Measurements from ENCODE around the gene OR2AG1.
A peak's percentile ranks its signal among the peaks of the same experiment; 100 is the strongest.
"Not testable (repeated sequence)": the region's sequence is repeated elsewhere in the genome, so short reads cannot be mapped to it uniquely, and the experiment has no call there.

The OR2AG1 gene

DNA sequence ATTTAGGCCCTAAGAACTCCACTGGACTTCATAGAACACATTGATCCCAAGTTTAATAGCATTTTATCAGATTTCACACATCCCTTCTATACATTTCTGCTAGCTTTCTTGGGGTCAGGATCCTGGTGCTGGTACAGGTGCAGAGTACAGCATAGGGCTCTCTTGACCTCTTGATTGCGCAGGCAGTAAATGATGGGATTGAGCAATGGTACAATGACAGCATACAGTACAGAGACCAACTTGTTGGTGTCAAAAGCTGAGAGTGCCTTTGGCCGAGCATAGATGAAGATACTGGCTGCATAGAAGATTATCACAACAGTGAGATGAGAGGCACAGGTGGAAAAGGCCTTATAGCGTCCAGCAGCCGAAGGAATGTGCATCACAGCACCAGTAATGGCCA, 11.8 kb downstream of the OR2AG1 start:
- no peak for DNase-seq

DNA sequence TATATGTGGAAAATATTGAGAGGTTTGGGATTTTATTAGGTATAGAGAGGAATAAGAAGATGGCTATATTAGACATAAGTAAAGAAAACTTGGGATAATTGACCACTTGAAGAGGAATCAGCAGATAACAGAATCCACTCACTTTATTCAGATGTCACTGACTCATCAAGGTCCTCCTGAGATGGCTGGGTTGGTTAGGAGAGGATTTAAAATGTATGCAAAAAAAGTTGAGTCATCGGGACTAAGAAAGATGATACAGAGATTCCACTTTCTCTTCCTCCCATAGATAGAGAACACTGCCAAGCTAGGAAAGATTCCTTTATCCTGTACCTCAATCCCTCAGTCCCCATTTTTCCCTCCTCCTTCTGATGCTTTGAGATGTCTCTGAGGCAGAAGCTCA, 16.6 kb downstream of the OR2AG1 start, which contains the start of gene OR6A2:
TSS of gene OR6A2 (minus strand) at position 288 of the 400 bp plus-strand sequence. CDS start 3,981 bp downstream, outside the sequence.
- no peak for DNase-seq

DNA sequence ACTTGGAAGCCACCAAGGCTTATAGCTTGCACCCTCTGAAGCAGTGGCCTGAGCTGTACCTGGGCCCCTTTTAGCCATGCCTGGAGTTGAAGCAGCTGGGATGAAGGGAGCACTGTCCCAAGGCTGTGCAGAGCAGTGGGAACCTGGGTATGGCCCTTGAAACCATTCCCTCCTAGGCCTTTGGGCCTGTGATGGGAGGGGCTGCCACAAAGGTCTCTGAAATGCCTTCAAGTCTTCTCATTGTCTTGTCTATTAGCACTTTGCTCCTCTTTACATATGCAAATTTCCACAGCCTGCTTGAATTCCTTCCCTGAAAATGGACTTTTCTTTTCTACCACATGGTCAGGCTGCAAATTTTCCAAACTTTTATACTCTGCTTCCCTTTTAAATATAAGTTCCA, 18.3 kb downstream of the OR2AG1 start:
- DNase-seq, result not testable (repeated sequence)

DNA sequence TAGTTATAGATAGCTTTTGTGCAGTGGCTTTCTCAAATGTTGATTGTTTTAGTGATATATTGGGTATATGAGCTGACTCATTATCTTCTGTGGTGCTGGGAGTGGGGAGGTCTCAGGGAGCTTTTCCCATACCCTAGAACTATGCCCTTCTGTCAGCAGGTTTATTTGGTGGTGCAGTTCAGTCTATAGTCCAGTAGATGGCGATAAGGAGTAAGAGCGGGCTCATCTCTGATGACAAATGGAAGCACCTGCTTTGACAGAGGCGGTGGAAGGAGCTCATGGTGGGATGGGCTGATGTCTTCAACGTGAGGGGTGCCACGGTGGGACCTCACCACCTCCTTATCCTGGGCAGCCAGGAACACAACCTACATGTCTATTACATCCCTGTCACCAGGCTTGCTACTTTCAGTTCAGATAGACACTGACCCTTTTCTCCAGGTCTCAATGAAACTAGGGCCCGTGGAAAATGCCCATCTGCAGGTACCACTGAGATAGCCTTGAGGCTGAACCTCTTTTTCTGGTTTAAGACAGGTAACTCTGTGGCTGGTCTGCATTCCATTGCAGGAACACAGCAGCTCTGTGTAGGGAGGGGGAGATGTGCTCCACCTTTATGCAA, 29.7 kb downstream of the OR2AG1 start:
- peak; percentile 20 to 60 for DNase-seq

DNA sequence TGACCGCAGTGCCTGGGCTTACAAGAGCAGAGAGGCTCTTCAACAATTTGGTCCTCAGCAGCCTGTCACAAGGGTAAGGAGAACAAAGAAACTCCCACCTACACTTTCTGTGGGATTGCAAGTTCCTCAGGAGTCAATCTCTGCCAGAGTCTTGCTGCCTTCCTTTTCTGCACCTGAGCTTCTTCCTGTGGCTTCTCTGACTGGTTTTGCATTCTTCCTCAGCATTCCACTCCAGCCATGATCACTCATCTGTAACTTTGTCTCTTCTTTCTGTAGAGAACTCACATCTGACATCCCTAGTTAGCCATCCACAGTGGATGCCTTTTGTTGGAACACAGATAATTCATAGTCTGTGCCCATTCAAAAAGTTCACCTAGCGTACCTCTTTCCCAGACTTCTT, 30.8 kb downstream of the OR2AG1 start:
- DNase-seq, result no peak

DNA sequence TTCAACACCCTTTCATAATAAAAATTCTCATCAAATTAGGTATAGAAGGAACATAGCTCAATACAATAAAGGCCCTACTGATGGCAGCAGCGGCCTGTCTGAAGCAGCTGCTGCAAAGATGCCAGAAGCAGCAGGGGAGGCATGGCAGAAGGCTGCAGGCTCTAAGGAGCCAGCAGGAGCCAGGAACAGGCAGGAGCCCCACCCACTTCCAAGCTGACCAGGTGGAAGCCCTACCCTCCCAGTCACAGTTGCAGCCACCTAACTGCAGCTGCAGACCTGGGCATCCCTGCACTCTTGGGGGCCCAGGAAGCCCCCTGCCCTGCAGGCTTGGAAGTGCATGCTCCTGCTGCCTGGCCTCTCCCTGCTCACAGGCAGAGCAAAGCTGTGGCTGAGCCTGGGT, 34.9 kb downstream of the OR2AG1 start:
- DNase-seq, result no peak

DNA sequence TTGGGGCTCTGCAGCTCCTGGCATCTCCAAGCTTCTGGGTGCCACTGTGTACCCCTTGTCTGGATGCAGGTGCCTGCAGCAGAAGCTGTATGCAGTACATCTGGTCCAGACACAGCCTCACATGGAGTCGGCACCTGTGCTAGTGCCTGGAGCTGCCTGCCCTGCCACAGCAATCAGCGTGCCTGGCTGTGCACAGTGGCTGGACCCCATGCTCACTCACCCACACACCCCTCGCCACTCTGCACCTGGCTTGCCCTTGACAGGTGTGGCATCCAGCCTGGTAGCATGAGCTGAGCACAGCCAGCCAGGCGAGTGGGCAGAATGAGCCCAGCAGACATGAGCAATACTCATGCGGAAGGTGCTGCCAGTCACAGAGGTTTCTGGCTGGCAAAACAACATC, 36.1 kb downstream of the OR2AG1 start:
- DNase-seq, result no peak

DNA sequence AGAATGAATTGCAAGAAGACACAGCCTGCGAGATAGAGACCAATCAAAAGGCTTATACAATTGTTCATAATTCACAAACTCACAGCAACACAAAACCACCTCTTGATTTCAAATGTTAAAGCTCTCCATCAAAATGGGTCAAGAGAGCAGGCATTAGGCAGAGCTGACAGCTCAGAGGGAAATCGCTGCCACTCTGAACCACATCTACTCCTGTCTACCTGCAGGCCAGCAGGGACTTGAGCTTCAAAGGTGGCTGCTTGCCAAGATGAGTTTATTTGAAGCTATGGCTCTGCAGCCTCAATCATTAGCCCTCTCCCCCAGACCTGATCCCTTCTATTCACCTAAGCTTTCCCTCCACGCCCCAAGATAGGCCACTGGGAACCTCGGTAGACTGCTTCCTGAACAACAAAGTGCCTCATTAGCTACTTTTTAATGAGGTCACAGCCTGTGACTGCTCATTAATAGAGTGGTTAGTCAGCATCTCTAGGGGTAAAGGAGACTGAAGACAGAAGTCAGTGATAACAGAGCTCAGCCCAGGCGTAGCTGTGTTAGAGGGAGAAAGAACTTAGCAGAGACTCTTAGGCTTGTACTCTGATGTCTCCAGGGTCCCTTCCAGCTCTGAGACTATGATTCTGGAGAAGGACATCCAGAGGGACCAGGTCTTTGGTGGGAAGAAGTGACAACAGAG, 41.5 kb downstream of the OR2AG1 start:
- DNase-seq, result no peak

DNA sequence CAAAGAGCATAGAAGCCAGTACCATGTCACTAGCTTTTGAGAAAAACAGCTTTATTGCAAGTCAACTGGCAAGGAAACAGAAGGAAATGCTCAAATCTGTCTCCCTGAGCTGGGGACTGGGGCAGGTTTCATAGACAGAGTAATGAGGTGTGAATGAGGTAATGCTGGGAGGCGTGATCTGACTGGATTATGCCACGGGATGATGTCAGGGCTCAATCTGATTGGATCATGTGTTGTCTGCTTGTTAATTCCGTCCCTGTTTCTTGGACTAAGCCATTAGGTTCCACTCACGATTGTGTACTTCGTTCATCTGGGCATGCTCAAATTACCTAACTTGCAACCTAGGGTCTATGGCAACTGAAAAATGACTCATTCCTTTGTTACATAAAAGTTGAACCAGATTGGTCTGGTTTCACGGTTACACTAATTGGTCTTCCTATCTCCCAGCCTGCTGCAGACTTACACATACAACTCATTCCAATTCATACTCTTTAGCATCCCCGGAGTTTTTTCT, 42.5 kb downstream of the OR2AG1 start:
- DNase-seq, result no peak

DNA sequence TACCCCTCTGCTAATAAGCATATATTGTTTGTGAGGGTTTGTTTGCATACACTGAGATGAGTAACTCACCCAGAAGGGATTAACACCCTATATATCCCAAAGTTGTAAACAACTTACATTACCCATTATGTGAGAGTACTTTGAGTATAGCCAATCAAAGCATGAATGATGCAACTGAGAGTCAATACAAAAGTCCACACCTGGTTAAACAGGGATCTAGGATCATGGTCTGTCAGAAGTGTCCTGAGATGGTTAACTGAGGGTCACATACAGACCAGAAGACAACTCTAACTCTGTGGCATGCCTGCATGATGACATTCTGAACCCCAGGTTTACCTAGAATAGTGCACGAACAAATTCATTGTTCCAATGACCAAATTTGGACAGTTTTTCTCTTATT, 45.3 kb downstream of the OR2AG1 start:
- no peak for DNase-seq

DNA sequence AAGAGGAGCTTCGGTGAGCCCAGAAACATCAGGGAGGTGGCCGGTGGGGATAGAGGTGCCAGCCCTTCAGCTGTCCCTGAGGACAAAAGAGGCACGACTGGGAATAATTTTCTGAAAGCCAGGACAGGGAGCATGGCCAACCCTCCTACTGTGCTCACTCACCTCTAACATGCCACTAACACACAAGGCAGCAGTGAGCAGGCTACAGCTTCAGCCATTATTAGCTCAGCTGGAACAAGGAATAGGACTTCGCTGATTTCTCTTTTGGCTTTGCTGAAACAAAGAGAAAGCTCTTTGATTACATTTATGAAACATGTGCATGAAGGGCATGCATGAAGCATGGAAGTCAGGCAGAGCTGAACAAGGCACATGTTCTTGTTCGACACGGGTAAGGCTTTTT, 50.5 kb downstream of the OR2AG1 start:
- no peak for DNase-seq

DNA sequence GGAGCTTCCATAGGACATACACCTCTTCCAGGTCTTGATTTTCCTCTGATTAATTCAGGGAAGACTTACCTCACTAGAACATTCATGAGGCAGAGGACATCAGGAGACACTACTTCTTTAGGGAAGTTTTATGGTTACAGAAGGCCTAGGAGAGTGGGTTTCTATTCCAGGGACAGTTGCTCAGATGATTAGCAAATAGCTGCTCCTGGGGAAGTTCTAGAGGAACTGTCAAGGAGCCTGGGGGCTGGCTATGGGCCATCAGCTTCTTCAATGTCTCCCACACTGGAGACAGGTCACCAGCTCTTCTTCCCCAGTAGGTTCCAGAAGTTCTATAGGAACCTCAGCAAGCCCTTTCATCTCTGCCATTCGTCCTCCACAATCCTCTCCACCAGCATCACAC, 51.2 kb downstream of the OR2AG1 start:
- no peak for DNase-seq

All from CD4-positive, alpha-beta T cell treated with Interferon alpha-2 for 1 hour (primary cell).